ENCODE measurements around the gene WWOX.

Gene WWOX

DNA sequence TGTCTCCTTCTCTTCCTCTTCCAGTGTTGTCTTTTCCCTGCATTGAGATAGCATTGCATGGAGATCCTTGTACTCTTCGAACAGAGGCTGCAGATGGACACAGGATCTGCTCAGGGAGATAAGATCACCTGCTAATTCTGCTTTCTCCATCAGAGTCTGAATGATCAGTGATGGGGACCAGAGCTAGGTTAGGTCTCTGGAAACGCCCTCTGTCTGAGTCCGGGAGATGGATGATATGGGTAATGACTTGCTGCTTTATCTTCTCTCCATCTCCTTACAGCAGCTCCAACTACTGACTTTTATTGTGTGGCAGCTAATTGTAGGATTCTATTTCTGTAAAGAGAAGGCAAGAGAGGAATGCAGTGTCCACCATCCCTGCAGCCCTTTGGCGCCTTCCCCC is 435.6 kb downstream of the WWOX start:
- DNase-seq (ENCODE audit: low spot score), result no peak

DNA sequence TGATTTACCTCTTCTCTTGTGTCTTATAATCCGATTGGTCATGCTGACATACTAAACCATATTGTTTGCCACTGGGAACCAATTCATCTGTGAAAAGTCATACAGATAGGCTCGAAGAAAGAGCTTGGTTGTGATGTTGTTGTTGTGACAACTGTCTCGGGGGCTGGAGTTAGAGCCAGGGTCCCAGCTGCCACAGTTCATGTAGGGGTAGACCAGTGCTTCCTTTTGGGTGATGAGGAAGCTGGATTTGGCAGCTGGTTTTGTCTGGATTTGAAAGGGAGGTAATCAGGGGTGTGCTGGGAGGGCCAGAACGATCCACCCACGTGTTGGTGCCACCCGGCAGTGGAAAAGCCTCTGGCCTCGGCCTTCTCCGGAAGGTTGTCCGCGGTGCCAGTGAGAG is 438.1 kb downstream of the WWOX start:
- no peak for DNase-seq (ENCODE audit: low spot score)

DNA sequence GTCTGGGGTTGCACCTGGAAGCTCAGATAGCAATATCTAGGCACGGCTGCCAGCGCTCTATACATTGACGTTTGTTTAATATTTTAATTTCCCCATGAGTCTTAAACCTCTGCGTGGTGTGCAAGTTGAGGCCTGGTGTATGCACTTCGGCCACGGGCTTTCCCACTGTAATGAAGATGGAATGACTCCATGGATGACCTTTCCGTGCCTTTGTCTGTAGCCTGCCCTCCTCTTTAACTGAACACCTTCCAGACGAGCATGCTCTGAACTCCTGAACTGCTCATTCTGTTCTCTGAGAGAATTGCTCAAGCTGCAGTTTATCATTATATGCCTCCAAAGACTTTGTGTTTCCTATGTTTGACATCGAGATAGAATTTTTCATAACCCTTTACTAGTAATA is 438.8 kb downstream of the WWOX start:
- no peak for DNase-seq (ENCODE audit: low spot score)

DNA sequence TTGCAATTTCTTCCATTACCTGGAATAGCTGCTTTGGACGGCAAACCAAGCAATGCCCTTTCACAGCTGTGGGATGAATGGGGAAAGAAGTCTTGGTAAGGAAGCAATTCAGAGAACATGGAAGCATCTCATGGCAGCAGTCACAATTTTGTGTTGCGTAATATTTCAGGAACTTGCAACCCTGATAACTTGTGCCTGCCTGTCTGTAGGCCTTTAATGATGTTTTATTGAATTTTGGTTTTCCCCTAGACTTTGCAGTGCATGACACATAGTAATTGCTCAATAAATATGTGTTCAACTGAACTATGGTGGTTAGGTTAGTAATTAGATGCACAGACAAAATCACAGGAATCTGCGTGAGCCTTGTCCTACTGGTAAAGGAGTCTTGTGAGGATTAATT is 439.5 kb downstream of the WWOX start:
- no peak for DNase-seq (ENCODE audit: low spot score)

DNA sequence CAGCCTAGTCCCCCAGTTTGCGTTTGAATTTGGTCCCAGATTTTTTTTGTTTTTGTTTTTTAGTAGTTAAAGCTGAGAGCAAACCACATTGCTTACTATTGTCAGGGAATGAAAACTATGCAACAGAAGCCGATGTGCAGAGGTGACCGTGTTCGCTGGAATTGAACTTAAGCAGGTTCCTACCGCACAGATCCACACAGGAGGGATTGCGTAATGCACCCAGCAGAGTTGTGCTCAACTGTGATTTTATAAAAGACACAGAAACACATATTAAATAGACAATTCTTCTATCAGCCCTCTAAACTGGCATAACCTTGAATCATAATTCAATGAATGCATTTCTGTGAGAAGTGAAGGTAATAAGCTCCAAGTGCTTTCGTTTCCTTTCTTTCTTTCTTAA is 443.0 kb downstream of the WWOX start:
- no peak for DNase-seq (ENCODE audit: low spot score)

DNA sequence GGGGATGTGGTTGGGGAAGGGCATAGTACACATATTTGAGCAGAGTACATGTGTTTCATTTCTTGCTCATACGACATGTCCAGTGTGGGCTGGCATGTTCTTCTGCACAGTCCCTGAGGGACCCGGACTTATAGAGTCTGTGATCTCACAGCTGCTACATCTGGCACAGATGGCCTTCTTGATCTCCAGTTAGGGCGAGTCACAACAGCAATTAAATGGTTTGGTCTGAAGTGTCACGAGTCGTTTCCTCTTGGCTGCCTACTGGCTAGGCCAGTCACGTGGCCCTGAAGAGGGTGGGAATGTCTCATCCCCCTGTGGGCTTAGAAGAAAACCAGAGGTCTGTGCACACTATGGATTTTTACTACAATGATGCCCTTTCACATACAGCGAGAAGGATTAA is 443.6 kb downstream of the WWOX start:
- peak; percentile 29 for DNase-seq (ENCODE audit: low spot score)

DNA sequence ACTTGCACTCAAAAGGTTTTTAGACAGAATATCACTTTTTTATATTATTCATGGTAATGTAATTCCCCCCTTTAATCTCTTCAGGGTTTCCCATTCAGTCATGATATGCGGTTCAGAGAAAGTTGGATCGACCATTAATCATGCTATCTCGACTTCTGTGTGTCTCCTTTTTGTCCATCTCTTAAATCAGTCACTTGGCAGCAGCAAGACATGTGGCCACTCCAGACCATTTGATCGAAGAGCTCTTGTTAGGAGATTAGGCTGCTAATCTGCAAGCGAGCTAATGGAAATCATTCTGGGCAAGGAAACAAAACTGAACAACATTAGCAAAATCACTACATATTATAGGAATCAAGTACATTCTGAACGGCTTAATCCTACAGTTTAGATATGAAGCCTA is 449.9 kb downstream of the WWOX start:
- DNase-seq (ENCODE audit: low spot score), result no peak

DNA sequence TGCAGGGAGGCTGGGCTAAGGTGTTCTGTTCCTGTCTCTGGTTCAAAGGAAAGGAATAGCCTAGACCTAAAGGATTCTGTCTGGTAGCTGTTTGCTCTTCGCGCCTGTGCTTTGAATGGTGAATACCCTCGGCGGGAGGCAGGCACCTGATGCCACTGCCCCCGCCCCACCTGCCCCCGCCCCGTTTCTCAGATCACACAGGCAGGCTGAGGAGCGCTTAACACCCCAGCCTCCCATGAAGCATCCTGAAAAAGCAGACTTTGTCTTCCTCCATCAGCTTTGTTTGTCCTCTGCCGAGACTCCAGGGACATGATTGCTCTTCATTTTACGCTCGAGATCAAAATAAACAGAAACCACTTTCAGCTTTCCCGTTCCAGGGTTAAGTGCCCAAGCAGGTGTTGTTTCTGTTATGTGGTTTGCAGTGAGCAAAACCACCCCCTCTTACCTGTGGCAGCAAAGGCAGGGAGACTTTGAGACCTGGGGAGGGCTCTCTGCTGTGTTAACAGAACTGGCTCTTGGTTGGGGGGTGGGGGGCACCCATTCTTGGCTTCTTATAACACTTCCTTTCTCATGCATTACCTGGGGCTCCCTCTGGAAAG is 452.1 kb downstream of the WWOX start:
- no peak for DNase-seq (ENCODE audit: low spot score)

DNA sequence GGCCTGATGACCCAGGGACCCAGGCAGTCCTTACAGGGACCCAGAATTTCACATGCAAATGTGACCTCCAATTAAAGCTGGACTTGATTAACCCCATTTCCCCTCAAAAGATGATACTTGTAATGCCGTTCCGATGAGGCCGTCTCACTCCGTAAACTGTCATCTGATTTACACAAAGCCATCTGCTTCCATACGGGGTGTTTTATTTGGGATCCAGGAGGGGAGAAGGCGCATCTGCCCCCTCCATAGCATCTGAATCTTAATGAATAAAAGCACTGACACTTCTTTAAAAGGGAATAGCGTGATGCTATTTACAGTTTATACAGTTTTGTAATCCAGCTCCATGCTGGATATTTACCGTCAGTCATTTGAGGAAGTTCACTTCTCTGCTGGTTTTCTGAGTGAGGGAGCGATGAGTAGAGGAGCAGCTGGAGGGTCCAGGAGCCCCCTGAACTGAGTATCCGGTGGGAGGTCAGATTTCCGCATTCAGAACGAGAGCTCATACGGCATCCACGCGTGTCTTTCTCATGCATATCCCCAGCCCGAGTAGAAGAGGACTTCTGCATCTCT is 452.7 kb downstream of the WWOX start:
- DNase-seq (ENCODE audit: low spot score), result no peak

DNA sequence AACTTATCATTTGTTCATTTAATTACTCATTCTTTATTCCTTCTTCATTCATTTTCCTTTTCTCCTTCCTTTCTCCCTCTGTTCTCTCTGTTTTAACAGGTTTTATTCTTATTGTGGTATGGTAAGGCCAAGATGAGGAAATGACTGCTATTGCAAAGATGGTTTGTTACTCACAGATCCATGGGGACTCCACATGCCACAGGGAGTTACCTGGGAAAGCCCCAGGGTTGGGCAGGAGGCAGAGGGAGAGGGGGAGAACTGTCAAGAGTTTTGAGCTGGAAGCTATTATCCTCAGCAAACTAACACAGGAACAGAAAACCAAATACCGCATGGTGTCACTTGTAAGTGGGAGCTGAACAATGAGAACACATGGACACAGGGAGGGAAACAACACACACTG is 453.3 kb downstream of the WWOX start:
- DNase-seq (ENCODE audit: low spot score), result no peak

DNA sequence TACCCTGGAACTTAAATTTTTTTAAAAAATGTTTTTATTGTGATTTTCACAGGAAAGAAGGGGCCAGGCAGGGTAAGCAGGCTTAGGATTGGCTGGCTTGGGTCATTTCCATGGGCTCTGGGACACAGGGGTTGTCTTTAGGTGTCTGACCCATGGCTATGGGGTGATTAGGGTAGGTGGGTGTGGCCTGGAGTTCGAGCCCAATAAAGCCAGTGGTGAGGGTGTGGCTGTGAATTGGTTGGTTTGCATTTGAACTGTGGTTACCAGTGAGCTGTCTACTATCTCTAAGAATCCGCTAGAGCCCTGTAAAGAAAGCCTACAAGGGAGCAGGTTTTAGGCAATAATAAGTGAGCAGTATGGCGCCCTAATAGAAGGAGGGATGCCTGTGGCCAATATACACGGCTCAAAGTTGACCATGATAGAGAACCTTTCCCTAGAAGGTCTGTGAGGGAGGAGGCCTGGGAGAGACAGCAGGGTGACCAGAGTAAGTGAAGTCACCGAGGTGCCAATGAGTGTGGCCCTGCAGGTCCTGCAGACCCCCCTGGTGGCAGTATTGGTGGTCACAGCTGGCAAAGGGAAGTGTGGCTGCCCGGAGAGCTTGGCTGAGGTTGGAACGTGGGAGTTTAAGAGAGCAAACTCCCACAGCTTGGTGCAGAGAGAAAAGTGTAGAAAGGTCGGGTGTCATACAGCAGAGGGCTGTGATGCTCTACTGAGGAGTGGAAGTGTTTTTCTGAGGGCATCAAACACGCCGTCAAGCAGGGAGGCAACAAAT is 454.0 kb downstream of the WWOX start:
- no peak for DNase-seq (ENCODE audit: low spot score)

DNA sequence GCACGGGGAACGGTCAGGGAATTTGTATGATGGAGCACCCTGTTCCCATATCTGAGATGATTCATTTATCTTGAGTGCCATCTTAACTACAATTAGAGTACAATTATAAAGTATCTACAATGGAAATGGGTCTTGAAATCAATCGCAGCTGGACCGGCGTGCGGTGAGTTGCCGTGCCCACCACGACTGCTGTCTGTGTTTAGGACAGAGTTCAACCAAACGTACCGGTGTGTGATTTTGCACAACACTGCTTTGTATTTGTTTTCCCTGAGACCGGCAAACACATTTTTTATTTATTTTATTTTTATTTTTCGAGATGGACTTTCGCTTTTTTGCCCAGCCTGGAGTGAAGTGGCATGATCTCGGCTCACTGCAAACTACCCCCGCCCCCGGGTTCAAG is 457.0 kb downstream of the WWOX start:
- DNase-seq (ENCODE audit: low spot score), result no peak

DNA sequence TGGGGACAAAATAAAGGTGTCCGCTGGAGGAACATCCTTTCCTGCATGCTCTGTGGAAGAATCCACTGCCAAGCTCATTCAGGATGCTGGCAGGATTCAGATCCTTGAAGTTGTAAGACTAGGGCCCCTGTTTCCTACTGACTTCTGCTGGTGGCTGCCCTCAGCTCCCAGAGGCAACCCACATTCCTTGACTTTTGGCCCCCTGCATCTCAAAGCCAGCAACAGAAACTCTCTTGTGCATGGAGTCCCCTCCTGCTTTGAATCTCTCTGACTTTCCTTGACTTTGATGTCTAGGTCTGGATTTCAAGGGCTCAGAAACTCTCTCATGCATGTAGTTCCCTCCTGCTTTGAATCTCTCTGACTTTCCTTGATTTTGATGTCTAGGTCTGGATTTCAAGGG is 461.5 kb downstream of the WWOX start:
- DNase-seq (ENCODE audit: low spot score), result no peak

DNA sequence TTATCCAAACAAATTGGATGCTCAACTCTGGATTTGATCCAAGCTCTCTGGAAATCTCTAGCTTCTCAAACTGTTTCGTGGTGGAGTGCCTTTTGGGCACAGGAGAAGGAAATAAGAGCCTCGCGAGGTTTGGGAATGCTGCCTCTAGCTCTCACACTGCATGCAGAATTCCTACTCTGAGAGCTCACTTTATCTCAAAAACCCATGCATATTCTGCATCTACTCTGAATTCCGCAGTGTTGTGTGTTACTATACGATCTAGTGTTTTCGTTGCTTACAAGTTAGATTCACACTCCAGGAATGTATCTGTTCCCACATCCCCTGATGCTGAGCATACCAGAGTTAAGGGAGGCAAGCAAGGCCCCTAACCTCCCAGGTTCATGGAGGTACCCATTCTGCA is 462.7 kb downstream of the WWOX start:
- DNase-seq (ENCODE audit: low spot score), result no peak

DNA sequence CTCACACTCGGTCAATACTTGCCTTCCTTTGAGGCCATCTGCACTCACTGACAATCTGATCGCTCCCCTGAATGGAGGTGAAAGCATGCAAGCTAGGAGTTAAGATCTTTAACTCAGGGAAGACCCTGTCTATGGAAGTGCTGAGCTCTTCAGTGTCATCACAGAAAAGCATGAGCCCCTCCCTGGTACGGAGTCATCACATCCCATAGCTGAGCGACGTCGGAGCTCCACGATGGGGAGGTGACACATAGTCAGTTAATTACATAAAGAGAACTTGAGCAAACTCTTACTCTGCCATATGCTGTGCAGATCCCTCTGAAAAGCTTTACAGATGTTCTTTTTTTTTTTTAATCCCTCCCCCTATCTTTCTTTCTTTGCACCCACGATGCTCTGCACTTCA is 463.2 kb downstream of the WWOX start:
- DNase-seq (ENCODE audit: low spot score), result no peak

DNA sequence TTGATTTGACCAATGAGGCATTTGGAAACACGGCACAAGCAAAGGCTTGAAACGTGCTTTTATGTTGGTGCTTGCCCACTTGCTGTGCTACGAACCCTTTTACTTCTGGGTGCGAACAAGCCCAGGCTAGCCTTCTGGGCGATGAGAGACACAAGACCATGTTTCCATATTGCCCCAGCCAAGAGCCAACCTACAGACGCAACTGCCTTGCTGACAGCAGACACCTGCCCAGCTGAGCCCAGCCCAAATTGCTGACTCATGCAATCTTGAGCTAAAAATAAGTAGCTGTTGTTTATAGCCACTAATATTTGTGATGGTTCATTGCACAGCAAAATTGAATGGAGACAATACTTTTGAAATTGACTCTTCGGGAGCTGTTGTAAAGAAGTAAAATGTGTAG is 464.5 kb downstream of the WWOX start:
- no peak for DNase-seq (ENCODE audit: low spot score)

DNA sequence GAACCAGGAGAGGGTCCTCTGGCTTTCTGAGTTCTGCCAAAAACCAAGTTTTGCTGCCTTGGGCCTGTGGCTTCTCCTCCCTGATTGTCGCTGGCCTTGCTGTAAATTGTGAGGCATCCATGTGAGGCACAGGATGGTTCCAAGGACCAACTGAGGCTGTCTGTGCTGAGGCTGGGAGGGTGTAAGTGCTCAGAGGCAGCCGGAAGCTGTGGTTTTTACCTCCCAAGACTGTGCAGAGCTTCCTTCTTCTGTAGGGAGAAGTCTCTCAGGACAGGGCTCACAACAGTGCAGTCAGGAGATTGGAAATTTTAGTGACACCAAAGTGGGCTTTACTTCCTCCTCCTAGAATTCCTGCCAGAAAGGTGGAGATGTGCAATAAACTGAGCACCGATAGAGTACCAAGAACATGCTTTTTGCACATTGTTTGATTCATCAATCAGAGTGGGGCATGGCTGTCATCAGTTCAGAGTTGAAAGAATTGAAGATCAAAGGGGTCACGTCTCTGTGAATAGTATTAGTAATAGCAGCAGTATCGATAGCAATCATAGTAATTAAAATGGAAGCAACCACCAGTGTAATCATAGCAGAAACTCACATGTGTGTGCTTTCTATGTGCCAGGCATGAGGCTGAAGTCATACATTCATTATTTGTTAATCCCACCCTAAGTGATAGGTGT is 467.1 kb downstream of the WWOX start:
- DNase-seq (ENCODE audit: low spot score), result no peak

DNA sequence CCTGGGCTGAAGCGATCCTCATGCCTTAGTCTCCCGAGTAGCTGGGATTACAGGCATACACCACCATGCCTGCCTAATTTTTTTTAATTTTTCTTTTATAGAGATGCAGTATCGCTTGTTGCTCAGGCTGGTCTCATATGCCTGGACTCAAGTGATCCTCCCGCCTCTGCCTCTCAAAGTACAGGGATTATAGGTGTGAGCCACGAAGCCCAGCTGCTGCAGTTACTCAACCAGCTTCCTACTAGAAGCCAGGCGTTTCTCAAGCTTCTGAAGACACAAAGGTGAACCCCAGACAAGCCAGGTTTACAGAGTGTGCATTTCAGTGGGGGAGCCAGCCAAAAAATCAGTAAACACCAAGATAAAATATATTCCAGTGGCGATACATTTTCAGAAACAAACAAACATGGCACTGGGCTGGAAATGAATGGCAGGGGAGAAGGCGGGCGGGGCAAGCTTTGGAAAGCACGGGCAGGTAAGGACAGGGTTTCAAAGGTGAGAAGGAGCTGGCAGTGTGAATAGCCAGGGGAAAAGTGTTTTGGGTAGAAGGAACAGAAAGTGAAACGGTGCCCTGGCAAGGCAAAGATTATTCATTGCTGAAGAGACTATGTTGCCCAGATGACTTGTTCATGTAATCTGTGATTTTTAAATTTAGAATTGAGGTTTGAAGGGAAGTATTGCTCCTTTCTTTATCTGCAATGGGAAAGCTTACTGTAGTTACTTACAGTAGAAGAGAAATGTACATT is 471.1 kb downstream of the WWOX start:
- DNase-seq (ENCODE audit: low spot score), result no peak

DNA sequence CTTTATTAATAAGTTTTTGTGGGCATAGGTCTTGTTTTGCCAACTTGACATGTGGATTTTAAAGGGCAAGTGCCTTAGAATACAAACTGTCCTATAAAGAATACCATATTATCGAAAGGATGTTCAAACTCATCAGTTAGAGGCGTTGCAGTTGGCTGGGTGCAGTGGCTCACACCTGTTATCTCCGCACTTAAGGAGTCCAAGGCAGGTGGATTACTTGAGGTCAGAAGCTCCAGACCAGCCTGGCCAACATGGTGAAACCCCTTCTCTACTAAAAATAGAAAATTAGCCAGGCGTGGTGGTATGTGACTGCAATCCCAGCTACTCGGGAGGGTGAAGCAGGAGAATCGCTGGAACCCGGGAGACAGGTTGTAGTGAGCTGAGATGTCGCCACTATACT is 472.0 kb downstream of the WWOX start:
- DNase-seq (ENCODE audit: low spot score), result no peak

DNA sequence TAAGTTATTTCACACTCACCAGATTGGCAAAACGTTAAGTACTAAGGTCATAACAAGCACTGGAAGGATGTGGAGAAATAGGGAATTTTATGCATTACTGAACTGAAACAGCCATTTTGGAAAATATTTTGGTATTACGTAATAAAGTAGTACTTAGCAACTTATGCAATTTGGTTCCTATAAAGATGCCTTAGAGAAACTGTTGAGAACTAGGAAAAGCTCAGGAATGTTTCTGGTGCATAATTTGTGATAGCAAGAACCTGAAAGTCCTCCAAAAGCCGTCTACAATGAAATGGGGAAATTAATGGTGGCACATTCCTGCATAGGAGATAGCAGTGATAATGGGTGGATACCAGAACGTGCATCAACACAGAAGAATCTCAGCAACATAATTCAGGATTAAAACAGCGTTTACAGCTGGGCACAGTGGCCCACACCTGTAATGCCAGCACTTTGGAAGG is 472.5 kb downstream of the WWOX start:
- DNase-seq (ENCODE audit: low spot score), result no peak

DNA sequence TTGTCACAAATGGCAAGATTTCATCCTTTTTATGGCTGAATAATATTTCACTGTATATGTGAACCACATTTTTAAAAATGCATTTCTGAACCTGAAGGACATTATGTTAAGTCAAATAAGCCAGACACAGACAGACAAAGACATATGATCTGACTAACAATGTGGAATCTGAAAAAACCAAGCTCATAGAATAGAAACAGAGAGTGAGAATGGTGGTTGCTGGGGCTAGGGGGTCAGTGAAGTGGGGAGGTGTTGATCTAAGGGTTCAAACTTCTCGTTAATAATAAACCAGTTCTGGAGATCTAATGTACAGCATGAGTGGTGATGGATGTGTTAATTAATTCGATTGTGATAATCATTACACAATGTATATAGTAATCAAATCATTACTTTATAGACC is 475.1 kb downstream of the WWOX start:
- DNase-seq (ENCODE audit: low spot score), result no peak

DNA sequence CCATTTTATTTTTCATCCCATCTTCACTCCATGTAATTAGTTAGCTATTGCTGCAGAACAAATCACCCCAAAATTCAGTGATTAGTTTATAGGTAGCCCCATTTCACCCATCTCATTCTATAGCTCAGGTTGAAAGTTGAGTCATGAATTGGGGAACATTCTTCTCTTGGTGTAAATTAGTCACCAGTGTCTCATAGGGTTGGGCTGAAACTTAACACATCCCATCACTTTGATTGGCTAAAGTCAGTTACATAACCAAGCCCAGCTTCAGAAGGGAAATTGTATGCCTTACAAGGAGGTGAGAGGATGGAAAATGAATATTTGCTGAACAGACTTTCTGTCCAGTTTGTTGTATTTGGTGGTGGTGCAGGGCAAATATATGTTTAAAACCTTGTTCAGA is 477.5 kb downstream of the WWOX start:
- DNase-seq (ENCODE audit: low spot score), result no peak
